ENCODE measurements around the gene DLGAP1. TPM values are rescaled to one million over a fixed set of nuclear protein-coding genes. Genes with fewer than 3 reads are reported as not detected.

Gene DLGAP1
- total and polyA plus RNA-seq, 10 of the 15 experiments (the other 5 are each of a cell fraction or from before 2014, with no cell fraction given), result 0.23 to 27.6 (median 1.9) TPM

- Histone ChIP-seq H3K4me3 (no peak overlapping the region), H3K27ac (ENCODE audit: control insufficient read depth, insufficient read depth) (no peak overlapping the region), H3K4me1 (ENCODE audit: control insufficient read depth, insufficient read depth, low read length) (peaks cover 10% of the 10 kb centered on the region), H2AFZ (ENCODE audit: control insufficient read depth, low read depth, low read length) (no peak overlapping the region), H3K79me2 (ENCODE audit: control insufficient read depth, insufficient read depth, low read length) (no peaks in the 10 kb centered on the region), H4K20me1 (ENCODE audit: control insufficient read depth, insufficient read depth) (no peaks in the 10 kb centered on the region), H3K4me2 (ENCODE audit: control insufficient read depth, insufficient read depth) (no peak overlapping the region), H3K27me3 (replicated peaks in 1 of 2; ENCODE audit: control insufficient read depth in 2 of 2, insufficient read depth in 2 of 2, low read length in 1 of 2) (no peaks in the 10 kb centered on the region), H3K36me3 (ENCODE audit: control insufficient read depth in 2 of 2, insufficient read depth in 2 of 2, low read length in 1 of 2) (no peaks in the 10 kb centered on the region), H3K9ac (ENCODE audit: control insufficient read depth, insufficient read depth, low read length) (no peak overlapping the region), H3K9me3 (replicated peaks; ENCODE audit: control insufficient read depth, insufficient read depth, low read length) (no peaks in the 10 kb centered on the region)
- POLR2A ChIA-PET, result interaction anchor here (0.7 kb wide), 3 partner anchors 24 to 242 kb away, joined by 3 to 4 read pairs (median 3); no protein-coding TSS in a partner anchor
- intact Hi-C loops (cut with micrococcal nuclease; ENCODE audit: unreplicated experiment), result no loop called here
- RAD21 ChIA-PET (ENCODE audit: unreplicated experiment), result interaction anchor here (1.1 kb wide), 1 partner anchor 19 kb away, joined by 5 read pairs; no protein-coding TSS in a partner anchor
- DNase-seq (ENCODE audit: low read depth, low spot score), result no peak
- SMC1A ChIA-PET (ENCODE audit: uncharacterized antibody, unreplicated experiment), result interaction anchor here (0.7 to 2.2 kb wide), 8 partner anchors 10 to 94 kb away, joined by 3 to 8 read pairs (median 3); no protein-coding TSS in a partner anchor
- no peak for ATAC-seq
- BruUV-seq (replicated peaks), result no TSS peak
- in situ Hi-C loops (cut with MboI), result no loop called here
- WGBS (ENCODE audit: insufficient coverage, insufficient replicate concordance, low lambda C conversion rate, missing lambda C conversion rate), result 57% methylated on average over 5 of the region's 5 CpGs
- CTCF ChIA-PET, result interaction anchor here (0.6 to 1.9 kb wide), 5 partner anchors 13 to 124 kb away, joined by 3 to 7 read pairs (median 5); no protein-coding TSS in a partner anchor
- FAIRE-seq, result no peak
- TF ChIP-seq ZSCAN29 (IDR thresholded peaks at IDR 0.05) (no peak), POU2F2 (IDR thresholded peaks at IDR 0.05; ENCODE audit: borderline replicate concordance, low read depth, low read length) (no peak), HSF1 (IDR thresholded peaks at IDR 0.05; ENCODE audit: low read depth, low read length) (no peak), RBBP5 (conservative IDR thresholded peaks at IDR 0.05) (no peak), ZBTB40 (IDR thresholded peaks at IDR 0.05; ENCODE audit: borderline replicate concordance) (no peak), RB1 (IDR thresholded peaks at IDR 0.05; ENCODE audit: borderline replicate concordance) (no peak), MLLT1 (IDR thresholded peaks at IDR 0.05) (no peak), ZNF274 (IDR thresholded peaks at IDR 0.05; ENCODE audit: insufficient read depth, insufficient read length) (no peak), CREM (IDR thresholded peaks at IDR 0.05; ENCODE audit: low read depth) (no peak), PAX5 (IDR thresholded peaks at IDR 0.05; ENCODE audit: borderline replicate concordance, low read depth, low read length) (no peak), IRF5 (IDR thresholded peaks at IDR 0.05; ENCODE audit: borderline replicate concordance) (no peak), SUPT20H (IDR thresholded peaks at IDR 0.05; ENCODE audit: borderline replicate concordance, control insufficient read depth, low read depth, low read length) (no peak), JUNB (IDR thresholded peaks at IDR 0.05) (no peak)
- TF ChIP-seq, protein P1, sequence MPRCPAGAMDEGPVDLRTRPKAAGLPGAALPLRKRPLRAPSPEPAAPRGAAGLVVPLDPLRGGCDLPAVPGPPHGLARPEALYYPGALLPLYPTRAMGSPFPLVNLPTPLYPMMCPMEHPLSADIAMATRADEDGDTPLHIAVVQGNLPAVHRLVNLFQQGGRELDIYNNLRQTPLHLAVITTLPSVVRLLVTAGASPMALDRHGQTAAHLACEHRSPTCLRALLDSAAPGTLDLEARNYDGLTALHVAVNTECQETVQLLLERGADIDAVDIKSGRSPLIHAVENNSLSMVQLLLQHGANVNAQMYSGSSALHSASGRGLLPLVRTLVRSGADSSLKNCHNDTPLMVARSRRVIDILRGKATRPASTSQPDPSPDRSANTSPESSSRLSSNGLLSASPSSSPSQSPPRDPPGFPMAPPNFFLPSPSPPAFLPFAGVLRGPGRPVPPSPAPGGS (IDR thresholded peaks at IDR 0.05; ENCODE audit: borderline replicate concordance, insufficient read depth, low read depth, low read length, poor library complexity, severe bottlenecking), result no peak
Observed at GRCh38 chr18:3546106-3546505, 909.0 kb downstream of the DLGAP1 start.
